ENCODE results near the gene TRAF1.

Gene TRAF1

GRCh38 chr9:120866651-120867050 lies 59.9 kb downstream of the TRAF1 start:
- DNase-seq = no peak

DNA sequence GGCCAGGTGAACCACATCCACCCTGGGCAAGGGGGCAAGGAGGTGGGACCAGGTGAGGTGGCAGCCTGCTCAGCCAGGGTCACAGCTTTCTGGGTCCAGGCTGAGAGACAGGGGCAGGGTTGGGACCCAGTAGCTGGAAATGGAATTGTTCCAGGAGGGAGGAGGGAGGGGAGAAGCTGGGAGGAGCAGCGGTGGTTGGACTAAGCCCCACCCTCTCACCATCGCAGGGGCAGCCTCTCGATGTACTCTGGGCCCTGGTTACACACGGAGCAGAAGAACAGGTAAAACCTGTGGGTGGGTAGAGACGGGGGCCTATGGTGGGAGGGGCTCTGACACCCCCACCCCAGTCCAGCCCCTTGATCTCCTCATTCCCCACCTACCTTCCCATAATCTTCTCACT lies 60.8 kb downstream of the TRAF1 start:
- no peak for DNase-seq

- no peak for DNase-seq
These were observed 61.4 kb downstream of the TRAF1 start for GRCh38 chr9:120865176-120865575.

- DNase-seq = no peak
These were observed 61.9 kb downstream of the TRAF1 start for GRCh38 chr9:120864719-120865118.

DNA sequence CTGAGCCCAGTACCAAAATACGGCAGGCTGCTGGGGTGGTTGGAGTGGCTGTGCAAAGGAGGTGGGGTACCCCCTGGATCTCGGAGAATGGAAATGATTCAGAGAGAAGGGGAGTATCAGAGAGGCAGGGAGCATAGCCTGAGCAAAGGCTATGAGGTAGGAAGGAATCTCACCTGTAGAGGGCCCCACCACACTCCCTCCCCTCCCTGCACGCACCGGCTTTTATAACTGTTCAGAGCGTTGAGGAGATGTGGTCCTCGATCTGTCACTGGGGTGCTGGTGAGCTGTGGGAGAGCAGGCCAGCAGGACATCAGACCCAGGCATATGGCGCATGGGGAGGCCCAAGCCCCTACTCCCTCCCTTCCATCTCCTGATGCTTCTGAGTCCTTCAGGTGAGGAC lies 62.8 kb downstream of the TRAF1 start:
- DNase-seq = no peak

- DNase-seq = no peak
These were observed 64.1 kb downstream of the TRAF1 start for GRCh38 chr9:120862452-120862851.

GRCh38 chr9:120861935-120862334 lies 64.7 kb downstream of the TRAF1 start:
- no peak for DNase-seq

- DNase-seq = no peak
These were observed 66.5 kb downstream of the TRAF1 start for GRCh38 chr9:120860083-120860482.

DNA sequence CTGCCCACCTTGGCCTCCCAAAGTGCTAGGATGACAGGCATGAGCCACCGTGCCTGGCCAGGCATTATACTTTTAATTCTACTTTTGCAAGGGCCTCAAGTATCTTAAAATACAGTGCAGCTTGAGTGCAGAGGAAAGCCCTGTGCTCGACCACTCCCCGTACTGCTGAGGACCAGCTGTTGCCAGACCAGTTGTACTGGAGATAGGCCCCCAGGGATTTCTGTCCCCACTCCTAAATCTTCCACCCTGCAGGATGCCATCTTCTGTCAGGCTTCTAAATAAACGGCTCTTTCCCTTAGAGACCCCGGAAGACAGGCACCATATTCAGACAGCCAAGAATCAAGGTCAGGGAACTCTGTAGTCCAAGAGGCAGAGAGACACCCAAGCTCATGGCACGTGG lies 67.2 kb downstream of the TRAF1 start:
- DNase-seq = no peak

DNA sequence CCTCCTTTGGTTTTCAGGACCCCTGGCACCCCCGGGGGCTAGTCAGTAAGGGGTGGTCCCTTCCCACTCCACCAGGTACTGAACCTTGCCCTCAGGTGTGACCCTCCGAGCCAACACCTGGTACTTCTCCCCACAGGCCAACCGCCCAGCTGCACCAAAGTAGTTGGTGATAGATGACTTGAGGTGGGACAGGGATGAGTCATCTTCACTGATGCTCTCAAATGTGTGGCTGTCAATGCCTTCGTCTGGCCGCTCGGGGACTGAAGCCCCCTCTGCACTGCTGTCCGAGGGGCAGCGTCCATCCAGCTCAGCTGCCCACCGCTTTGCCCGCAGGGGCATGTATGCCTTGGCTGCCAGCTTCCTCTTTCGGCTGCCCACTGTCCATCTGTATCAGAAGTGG lies 68.7 kb downstream of the TRAF1 start:
- no peak for DNase-seq

GRCh38 chr9:120857481-120857880 lies 69.1 kb downstream of the TRAF1 start:
- DNase-seq = no peak

- DNase-seq = peak; percentile 32
These were observed 69.9 kb downstream of the TRAF1 start for GRCh38 chr9:120856700-120857099.

DNA sequence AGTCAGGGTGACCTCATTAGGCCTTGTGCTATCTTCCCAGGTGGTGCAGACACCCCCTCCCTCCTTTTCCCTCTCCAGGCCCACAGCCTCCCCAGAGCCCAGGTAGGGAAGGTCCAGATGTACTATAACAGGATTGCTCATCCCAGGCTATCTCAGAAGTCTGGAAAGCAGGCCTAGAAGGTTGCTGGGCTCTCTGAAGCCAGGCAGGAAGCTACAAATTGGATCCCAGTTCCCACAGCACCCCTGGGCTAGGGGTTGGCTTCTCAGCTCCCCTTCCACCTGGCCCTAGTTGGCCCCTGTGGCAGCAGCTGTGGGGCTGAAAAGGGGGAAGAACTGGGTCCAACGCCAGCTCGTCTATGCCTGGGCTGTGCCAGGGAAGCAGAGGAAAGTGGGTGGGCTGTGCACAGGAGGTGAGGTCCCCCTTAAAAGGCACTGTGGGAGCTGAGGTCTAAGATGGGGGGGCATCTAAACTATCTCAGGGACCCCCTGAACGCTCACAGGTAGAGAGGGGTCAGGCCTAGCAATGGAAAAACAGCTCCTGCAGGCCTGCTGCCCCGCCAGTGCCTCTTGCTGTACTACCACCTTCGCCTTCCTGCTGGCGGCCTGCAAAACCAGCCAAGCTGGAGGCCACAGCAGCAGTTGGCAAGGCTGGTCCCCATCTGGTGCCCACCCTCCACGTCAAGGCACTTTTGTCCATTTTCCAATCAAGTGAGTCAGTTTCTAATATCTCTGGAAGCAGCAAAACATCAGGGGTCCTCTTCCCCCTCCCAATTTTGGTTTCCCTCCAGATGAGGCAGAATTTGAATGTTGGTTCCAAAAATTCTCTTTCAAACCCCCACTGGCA lies 70.5 kb downstream of the TRAF1 start:
- DNase-seq = no peak

DNA sequence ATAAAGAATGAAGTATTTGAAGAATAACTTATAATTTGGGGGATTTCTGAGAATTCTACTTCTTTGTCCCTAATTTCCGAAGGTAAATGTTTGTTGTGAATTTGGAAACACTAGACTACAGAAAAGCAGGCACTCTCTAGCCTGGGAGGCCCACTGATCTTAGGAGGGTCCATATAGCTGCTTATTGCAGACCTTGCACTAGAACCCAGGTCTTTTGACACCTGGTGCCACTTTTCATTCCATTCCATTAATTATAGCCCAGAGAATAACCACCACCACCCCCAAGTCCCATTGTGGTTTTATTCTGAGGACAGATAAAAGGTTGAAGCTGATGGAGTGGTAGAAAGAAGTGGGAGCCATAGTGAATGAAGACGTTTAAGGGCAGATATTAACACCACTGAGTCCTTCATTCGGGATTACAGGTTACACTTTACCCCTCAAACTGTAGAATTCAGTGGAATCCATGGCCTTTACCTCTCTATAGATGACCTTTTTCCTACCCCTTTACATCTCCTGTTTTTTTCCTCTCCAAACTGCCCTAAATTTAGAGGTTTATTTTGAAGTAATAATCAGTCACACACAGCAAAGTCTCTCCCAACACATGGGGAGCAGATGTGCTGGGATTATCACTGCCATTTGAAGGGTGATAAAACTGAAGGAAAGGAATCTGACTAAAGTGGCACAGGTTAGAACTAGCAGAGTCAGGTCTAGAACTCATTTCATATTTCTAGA lies 71.8 kb downstream of the TRAF1 start:
- no peak for DNase-seq

DNA sequence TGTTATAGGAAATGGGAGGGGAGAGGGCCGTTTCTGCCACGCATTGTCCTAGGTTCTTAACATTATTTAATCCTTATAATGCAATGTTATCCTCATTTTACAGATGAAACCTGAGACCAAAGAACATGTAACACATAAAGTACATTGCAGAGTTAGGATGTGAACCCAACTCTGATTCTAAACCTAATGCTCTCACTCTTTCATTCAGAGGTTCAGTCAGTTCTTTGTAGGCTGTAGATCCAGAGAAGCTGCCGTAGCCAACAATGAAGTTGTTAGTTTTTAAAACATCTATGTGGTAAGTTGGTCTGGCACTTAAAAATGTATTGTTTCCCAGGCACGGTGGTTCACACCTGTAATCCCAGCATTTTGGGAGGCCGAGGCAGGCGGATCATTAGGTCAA lies 73.4 kb downstream of the TRAF1 start:
- no peak for DNase-seq
